ENCODE results near the gene TEX2.

- TF ChIP-seq CTCF (IDR thresholded peaks at IDR 0.05; ENCODE audit: poor library complexity) (no peak), EZH2phosphoT487 (IDR thresholded peaks at IDR 0.05; ENCODE audit: low read depth, severe bottlenecking, unreplicated experiment) (no peak), EZH2 (IDR thresholded peaks at IDR 0.05; ENCODE audit: borderline replicate concordance) (no peak)
These were observed 151.2 kb downstream of the TEX2 start for GRCh38 chr17:64111831-64112230.
